IMR-90 (cell line): ENCODE results near the gene GNG12. TPM values are rescaled to one million over a fixed set of nuclear protein-coding genes. Genes with fewer than 3 reads are reported as not detected.

ENCODE experiments used
- ATAC-seq: fragments of 200-7000 bp; cut with Tn5 transposase; 2 replicates; pipeline ENCODE4 v1.9.1; 2020; ENCODE audit warnings: low read depth, mild to moderate bottlenecking, moderate library complexity
- BruUV-seq: library from RNA; stranded (reverse); fragments of 400-500 nt; replicated peaks from 2 replicates; lab custom pipeline; 2021; lab: Mats Ljungman, UMichigan
- CTCF ChIA-PET: fragments of 300-600 bp; formaldehyde crosslinking; extraction: SDS; loops from one replicate; lab custom pipeline; 2021; ENCODE audit warnings: antibody characterized with exemption; lab: Yijun Ruan, JAX
- POLR2A ChIA-PET: fragments of 300-600 bp; sonication (Branson Sonifier 250); formaldehyde crosslinking; loops from one replicate; lab custom pipeline; 2022; ENCODE audit warnings: antibody characterized with exemption; ENCODE audit not compliant: unreplicated experiment; lab: Charles Lee
- DNase-seq: peaks from one replicate; pipeline ENCODE4 v3.0.0; 2013
- H2AFZ ChIP-seq: replicated peaks from 2 replicates; pipeline ENCODE3; 2013; ENCODE audit warnings: low read length, mild to moderate bottlenecking; ENCODE audit not compliant: poor library complexity
- H2AK5ac ChIP-seq: 2 replicates; pipeline ENCODE4 v1.6.1; 2013; ENCODE audit warnings: low read depth, low read length, inconsistent platforms
- H2AK9ac ChIP-seq: replicated peaks from 2 replicates; pipeline ENCODE3; 2013; ENCODE audit warnings: mild to moderate bottlenecking, low read depth, low read length, moderate library complexity; ENCODE audit not compliant: poor library complexity
- H2BK120ac ChIP-seq: 2 replicates; pipeline ENCODE4 v1.6.1; 2013; ENCODE audit warnings: low read depth, low read length, inconsistent platforms
- H2BK15ac ChIP-seq: 3 replicates; pipeline ENCODE4 v1.6.1; 2013; ENCODE audit warnings: low read depth, low read length, inconsistent platforms
- H2BK20ac ChIP-seq: 2 replicates; pipeline ENCODE4 v1.6.1; 2013; ENCODE audit warnings: low read depth, mild to moderate bottlenecking, inconsistent platforms, low read length, moderate library complexity
- H2BK5ac ChIP-seq: 2 replicates; pipeline ENCODE4 v1.6.1; 2013; ENCODE audit warnings: mild to moderate bottlenecking, low read depth, low read length, inconsistent platforms; ENCODE audit not compliant: poor library complexity, severe bottlenecking
- H3K14ac ChIP-seq: replicated peaks from 2 replicates; pipeline ENCODE4 v1.6.1; 2013; ENCODE audit warnings: low read depth, low read length, inconsistent platforms
- H3K18ac ChIP-seq: 2 replicates; pipeline ENCODE4 v1.6.1; 2013; ENCODE audit warnings: low read depth, low read length, control low read depth
- H3K23ac ChIP-seq: 2 replicates; pipeline ENCODE4 v1.6.1; 2013; ENCODE audit warnings: low read depth, low read length, inconsistent platforms
- H3K27ac ChIP-seq: 2 replicates; pipeline ENCODE4 v1.5.1; 2013; ENCODE audit warnings: mild to moderate bottlenecking, control low read depth, low read length; ENCODE audit not compliant: insufficient read depth
- H3K27me3 ChIP-seq: 2 replicates; pipeline ENCODE4 v1.6.1; 2013; ENCODE audit warnings: low read length; ENCODE audit not compliant: control insufficient read depth, insufficient read depth
- H3K36me3 ChIP-seq: 2 replicates; pipeline ENCODE4 v1.6.1; 2013; ENCODE audit warnings: low read length, mixed read lengths; ENCODE audit not compliant: control insufficient read depth, insufficient read depth
- H3K4ac ChIP-seq: 2 replicates; pipeline ENCODE4 v1.6.1; 2013; ENCODE audit warnings: low read depth, low read length, inconsistent platforms
- H3K4me1 ChIP-seq: 2 replicates; pipeline ENCODE4 v1.6.1; 2013; ENCODE audit warnings: low read length, mixed read lengths; ENCODE audit not compliant: control insufficient read depth, insufficient read depth
- H3K4me2 ChIP-seq: 2 replicates; pipeline ENCODE4 v1.6.1; 2013; ENCODE audit warnings: low read depth, mild to moderate bottlenecking, control low read depth, low read length, moderate library complexity
- H3K4me3 ChIP-seq: 2 replicates; pipeline ENCODE4 v1.5.1; 2013; ENCODE audit warnings: low read depth, mild to moderate bottlenecking, control low read depth, low read length, moderate library complexity; ENCODE audit not compliant: insufficient read depth
- H3K56ac ChIP-seq: 2 replicates; pipeline ENCODE4 v1.6.1; 2013; ENCODE audit warnings: low read length, inconsistent platforms; ENCODE audit not compliant: insufficient read depth; ENCODE audit errors: extremely low read depth
- H3K79me1 ChIP-seq, 2 experiments: 2 replicates each; pipeline ENCODE4 v1.6.1; 2013; ENCODE audit warnings: low read length in 2 of 2, inconsistent platforms in 1 of 2, low read depth in 1 of 2
- H3K9ac ChIP-seq: 2 replicates; pipeline ENCODE4 v1.6.1; 2013; ENCODE audit warnings: low read depth, low read length, control low read depth
- H3K9me1 ChIP-seq: 2 replicates; pipeline ENCODE4 v1.6.1; 2013; ENCODE audit warnings: low read length, inconsistent platforms; ENCODE audit not compliant: insufficient read depth
- H3K9me3 ChIP-seq: 2 replicates; pipeline ENCODE4 v1.6.1; 2013; ENCODE audit warnings: low read length; ENCODE audit not compliant: control insufficient read depth, insufficient read depth
- H4K20me1 ChIP-seq: 2 replicates; pipeline ENCODE4 v1.6.1; 2013; ENCODE audit warnings: low read length, inconsistent platforms; ENCODE audit not compliant: insufficient read depth
- H4K5ac ChIP-seq: 2 replicates; pipeline ENCODE4 v1.6.1; 2013; ENCODE audit warnings: mild to moderate bottlenecking, low read depth, low read length, control low read depth
- H4K8ac ChIP-seq, 2 experiments: 2 replicates each; pipeline ENCODE4 v1.6.1; 2013; ENCODE audit warnings: low read depth in 2 of 2, low read length in 2 of 2, control low read depth in 1 of 2, inconsistent platforms in 1 of 2
- H4K91ac ChIP-seq: 2 replicates; pipeline ENCODE4 v1.6.1; 2013; ENCODE audit warnings: low read depth, low read length, inconsistent platforms; ENCODE audit not compliant: insufficient read depth
- CEBPB ChIP-seq: IDR thresholded peaks from 2 replicates; pipeline ENCODE4 v1.6.1; 2012; ENCODE audit warnings: low read depth, low read length, improper control_type of control experiment
- CHD1 ChIP-seq: IDR thresholded peaks from 2 replicates; pipeline ENCODE4 v1.6.1; 2012; ENCODE audit warnings: low read depth, low read length, improper control_type of control experiment
- FOS ChIP-seq: fragments of 150-350 bp; IDR thresholded peaks from 2 replicates; pipeline ENCODE4 v1.6.1; 2016; ENCODE audit warnings: low read depth, low read length
- MAFK ChIP-seq: IDR thresholded peaks from 2 replicates; pipeline ENCODE4 v1.6.1; 2012; ENCODE audit warnings: low read depth, low read length, improper control_type of control experiment
- MAZ ChIP-seq: IDR thresholded peaks from 2 replicates; pipeline ENCODE4 v1.6.1; 2012; ENCODE audit warnings: low read depth, mild to moderate bottlenecking, low read length, improper control_type of control experiment, moderate library complexity, borderline replicate concordance
- MXI1 ChIP-seq: IDR thresholded peaks from 2 replicates; pipeline ENCODE4 v1.6.1; 2012; ENCODE audit warnings: low read depth, mild to moderate bottlenecking, low read length, moderate library complexity, borderline replicate concordance
- NFE2L2 ChIP-seq: fragments of 150-350 bp; IDR thresholded peaks from 2 replicates; pipeline ENCODE4 v1.6.1; 2016; ENCODE audit warnings: low read depth, mild to moderate bottlenecking, low read length
- POLR2A ChIP-seq: IDR thresholded peaks from 2 replicates; pipeline ENCODE4 v1.6.1; 2012; ENCODE audit warnings: mild to moderate bottlenecking, low read depth, low read length
- RAD21 ChIP-seq: IDR thresholded peaks from 2 replicates; pipeline ENCODE4 v1.6.1; 2012; ENCODE audit warnings: low read length, improper control_type of control experiment
- RCOR1 ChIP-seq: IDR thresholded peaks from 2 replicates; pipeline ENCODE4 v1.6.1; 2012; ENCODE audit warnings: mild to moderate bottlenecking, low read length, improper control_type of control experiment; ENCODE audit not compliant: insufficient replicate concordance
- SMC3 ChIP-seq: fragments of 150-350 bp; IDR thresholded peaks from 2 replicates; pipeline ENCODE4 v1.6.1; 2016; ENCODE audit warnings: low read depth, mild to moderate bottlenecking, antibody characterized with exemption, low read length, moderate library complexity
- WGBS, 2 experiments: methylation state at CpG; one replicate each; pipeline versions ENCODE4 v1.1.5 to v1.1.7; 2013; ENCODE audit warnings: missing lambda C conversion rate in 2 of 2; ENCODE audit not compliant: insufficient read length in 1 of 2; ENCODE audit errors: extremely low coverage in 2 of 2; 5-methylcytosine and 5-hydroxymethylcytosine counted together
- dilution Hi-C: fragments of 300-500 bp; cut with HindIII; formaldehyde crosslinking; loops from one replicate; pipeline ENCODE4 v1.14.3; 2018; ENCODE audit warnings: low sequenced_read_pairs; ENCODE audit not compliant: unreplicated experiment
- in situ Hi-C: fragments of 300-500 bp; cut with MboI; formaldehyde crosslinking; loops from 3 replicates; pipeline ENCODE4 v1.14.3; 2019; ENCODE audit warnings: low sequenced_read_pairs, inconsistent platforms, mixed read lengths
- intact Hi-C: fragments of 100-400 bp; cut with micrococcal nuclease; formaldehyde crosslinking; loops from 2 replicates; pipeline ENCODE4 v1.10.0; 2022
- polyA plus RNA-seq, 3 experiments: library from polyadenylated mRNA; depleted of rRNA; stranded (reverse); fragments of >200 nt; gene quantifications; 2 replicates each; pipeline ENCODE4 v1.2.3, GENCODE V29; 2012; ENCODE audit warnings: low replicate concordance in 1 of 3
- total RNA-seq: library from RNA; depleted of rRNA; stranded (reverse); fragments of >200 nt; gene quantifications from 2 replicates; pipeline ENCODE4 v1.2.3, GENCODE V29; 2012
- TF ChIP-seq, protein P1 (sequence below): fragments of 150-350 bp; IDR thresholded peaks from 2 replicates; pipeline ENCODE4 v1.6.1; 2017; ENCODE audit warnings: mild to moderate bottlenecking, antibody characterized with exemption, low read length, low read depth
- TF ChIP-seq, protein P2 (sequence below): conservative IDR thresholded peaks from 2 replicates; pipeline ENCODE4 v1.5.1; 2012; ENCODE audit warnings: mild to moderate bottlenecking, low read depth, low read length, improper control_type of control experiment

GNG12 gene
- total and polyA plus RNA-seq, 2 of the 4 experiments (the other 2 are of a cell fraction) = 92.3 to 132 TPM

DNA sequence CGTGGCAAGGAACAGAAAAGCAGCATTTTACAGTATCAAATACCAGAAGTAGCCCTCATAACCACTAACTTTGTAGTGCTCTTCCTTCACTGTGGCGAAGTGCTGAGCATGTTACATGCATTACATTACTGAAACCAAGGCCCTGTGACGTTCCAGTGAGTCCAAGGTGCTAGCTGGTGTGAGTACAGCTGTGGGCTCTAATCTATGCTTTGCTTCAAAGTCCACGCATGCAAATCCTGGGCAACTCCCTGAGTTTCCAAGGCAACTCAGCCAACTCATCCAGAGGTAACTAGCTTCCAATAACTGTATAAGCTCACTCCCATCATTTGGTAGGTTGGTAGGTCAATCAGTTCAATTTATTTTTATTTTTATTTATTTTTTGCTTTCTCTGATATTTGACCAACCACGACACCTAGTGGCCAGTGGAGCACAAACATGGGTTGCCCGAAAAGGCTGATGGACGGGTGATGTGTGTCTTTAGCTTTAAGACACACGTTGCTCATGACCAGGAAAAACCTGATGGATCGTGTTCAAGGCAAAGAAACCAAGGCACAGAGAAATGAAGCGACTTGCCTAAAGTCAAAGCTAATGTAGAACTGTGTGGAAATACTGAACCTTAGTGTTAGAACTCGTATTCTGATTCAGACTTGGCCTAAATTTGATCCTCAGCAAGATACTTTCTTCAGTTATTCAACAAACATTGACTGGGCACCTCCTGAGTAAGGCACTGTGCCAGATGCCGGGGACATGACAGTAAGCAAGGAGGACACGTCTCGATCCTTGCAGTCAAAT, 73.0 kb downstream of the GNG12 start:
- Histone ChIP-seq H3K27me3 (no peaks in the 10 kb centered on the region), H2AK9ac (no peak overlapping the region), H4K20me1 (peaks cover 19% of the 10 kb centered on the region; the same call in 1 of the 2 replicates), H3K23ac (peak overlapping the region; percentile 84), H3K9ac (0 out of 2 replicates have a peak overlapping the region, but pooled peaks have one; percentile 15), H3K9me1 (peaks cover 26% of the 10 kb centered on the region), H3K4ac (peak overlapping the region; percentile 64), H3K4me1 (peaks cover 19% of the 10 kb centered on the region), H2BK20ac (peak overlapping the region; percentile 51; the same call in 1 of the 2 replicates), H3K9me3 (no peaks in the 10 kb centered on the region), H4K8ac (peak overlapping the region in 1 of 2 experiments; percentile 85; a peak in 3 of 4 replicates), H3K18ac (peak overlapping the region; percentile 11; the same call in 1 of the 2 replicates), H3K4me2 (peak overlapping the region; percentile 50), H2BK15ac (peak overlapping the region; percentile 80; the same call in 2 of the 3 replicates), H3K27ac (peak overlapping the region; percentile 28), H4K5ac (no peak overlapping the region), H2AFZ (peak overlapping the region; percentile 33), H3K36me3 (0 out of 2 replicates have a peak, but pooled peaks cover 1% of the 10 kb centered on the region), H4K91ac (peak overlapping the region; percentile 36), H3K56ac (no peak overlapping the region), H3K4me3 (no peak overlapping the region), H3K14ac (peak overlapping the region; percentile 25), H2BK120ac (peak overlapping the region; percentile 49; the same call in 1 of the 2 replicates), H2AK5ac (peak overlapping the region; percentile 68), H2BK5ac (peak overlapping the region; percentile 77), H3K79me1 (peaks cover 50 to 82% of the 10 kb centered on the region in 2 experiments)
- in situ Hi-C loops (loop anchor here (25.0 kb wide), 1 partner anchor 348 kb away; no protein-coding TSS in a partner anchor), dilution Hi-C loops (no loop called here), intact Hi-C loops (loop anchor here (1.0 to 10.0 kb wide), 4 partner anchors 72 to 585 kb away; no protein-coding TSS in a partner anchor)
- ChIA-PET CTCF (interaction anchor here (0.6 to 4.7 kb wide), 30 partner anchors 9 to 232 kb away, joined by 3 to 46 read pairs (median 4); partner anchors contain the start of gene GADD45A), POLR2A (interaction anchor here (0.6 kb wide), 2 partner anchors 155 to 234 kb away, joined by 3 to 22 read pairs; no protein-coding TSS in a partner anchor)
- 0% methylated on average over 1 of the region's 14 CpGs; no CpG with 5 or more reads in 1 of the 2 experiments for WGBS, 2 experiments
- BruUV-seq = no TSS peak
- DNase-seq (peak; percentile 86), ATAC-seq (peak; percentile 79)
- TF ChIP-seq CHD1 = no peak
- no peak for TF ChIP-seq MAZ
- TF ChIP-seq POLR2A = no peak
- TF ChIP-seq, protein P1, sequence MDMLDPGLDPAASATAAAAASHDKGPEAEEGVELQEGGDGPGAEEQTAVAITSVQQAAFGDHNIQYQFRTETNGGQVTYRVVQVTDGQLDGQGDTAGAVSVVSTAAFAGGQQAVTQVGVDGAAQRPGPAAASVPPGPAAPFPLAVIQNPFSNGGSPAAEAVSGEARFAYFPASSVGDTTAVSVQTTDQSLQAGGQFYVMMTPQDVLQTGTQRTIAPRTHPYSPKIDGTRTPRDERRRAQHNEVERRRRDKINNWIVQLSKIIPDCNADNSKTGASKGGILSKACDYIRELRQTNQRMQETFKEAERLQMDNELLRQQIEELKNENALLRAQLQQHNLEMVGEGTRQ = no peak
- TF ChIP-seq SMC3 = peak; percentile 73
- TF ChIP-seq, protein P2, sequence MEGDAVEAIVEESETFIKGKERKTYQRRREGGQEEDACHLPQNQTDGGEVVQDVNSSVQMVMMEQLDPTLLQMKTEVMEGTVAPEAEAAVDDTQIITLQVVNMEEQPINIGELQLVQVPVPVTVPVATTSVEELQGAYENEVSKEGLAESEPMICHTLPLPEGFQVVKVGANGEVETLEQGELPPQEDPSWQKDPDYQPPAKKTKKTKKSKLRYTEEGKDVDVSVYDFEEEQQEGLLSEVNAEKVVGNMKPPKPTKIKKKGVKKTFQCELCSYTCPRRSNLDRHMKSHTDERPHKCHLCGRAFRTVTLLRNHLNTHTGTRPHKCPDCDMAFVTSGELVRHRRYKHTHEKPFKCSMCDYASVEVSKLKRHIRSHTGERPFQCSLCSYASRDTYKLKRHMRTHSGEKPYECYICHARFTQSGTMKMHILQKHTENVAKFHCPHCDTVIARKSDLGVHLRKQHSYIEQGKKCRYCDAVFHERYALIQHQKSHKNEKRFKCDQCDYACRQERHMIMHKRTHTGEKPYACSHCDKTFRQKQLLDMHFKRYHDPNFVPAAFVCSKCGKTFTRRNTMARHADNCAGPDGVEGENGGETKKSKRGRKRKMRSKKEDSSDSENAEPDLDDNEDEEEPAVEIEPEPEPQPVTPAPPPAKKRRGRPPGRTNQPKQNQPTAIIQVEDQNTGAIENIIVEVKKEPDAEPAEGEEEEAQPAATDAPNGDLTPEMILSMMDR = peak; percentile 78
- no peak for TF ChIP-seq MAFK
- TF ChIP-seq NFE2L2 = no peak
- TF ChIP-seq RCOR1 = no peak
- TF ChIP-seq MXI1 = no peak
- TF ChIP-seq FOS = no peak
- peak; percentile 74 for TF ChIP-seq RAD21
- TF ChIP-seq CEBPB = no peak
